Right atrium auricular region (tissue), 2 donors: ENCODE data around the gene UPF1. TPM values are rescaled to one million over a fixed set of nuclear protein-coding genes. Genes with fewer than 3 reads are reported as not detected.

Experiments used
- DNase-seq: peaks from one replicate; pipeline ENCODE4 v3.0.0-alpha.2; 2019; ENCODE audit warnings: low spot score
- H3K27ac ChIP-seq, 2 donors: fragments of 200-600 bp; sonication (generic); 1 replicate in 1 of 2; 2 replicates in 1 of 2; pipeline ENCODE4 v1.5.1; 2016 to 2019
- H3K27me3 ChIP-seq, 2 donors: fragments of 200-600 bp; sonication (generic); one replicate each; pipeline versions ENCODE4 v1.5.1 to v1.6.0; 2017 to 2019
- H3K36me3 ChIP-seq: fragments of 200-600 bp; sonication (generic); one replicate; pipeline ENCODE4 v1.5.1; 2016
- H3K4me1 ChIP-seq, 2 donors: fragments of 200-600 bp; sonication (generic); one replicate each; pipeline versions ENCODE4 v1.5.1 to v1.6.0; 2017 to 2019
- H3K4me3 ChIP-seq, 2 donors: fragments of 200-600 bp; sonication (generic); 1 replicate in 1 of 2; 2 replicates in 1 of 2; pipeline ENCODE4 v1.5.1; 2017 to 2019; ENCODE audit warnings: mild to moderate bottlenecking in 1 of 2, moderate library complexity in 1 of 2
- H3K9me3 ChIP-seq, 2 donors: fragments of 200-600 bp; sonication (generic); one replicate each; pipeline ENCODE4 v1.5.1; 2019
- CTCF ChIP-seq, 2 donors: fragments of 200-600 bp; sonication (generic); IDR thresholded peaks; one replicate each; pipeline ENCODE4 v1.5.1; 2019; ENCODE audit warnings: antibody characterized with exemption in 2 of 2
- total RNA-seq, 2 donors: library from RNA; depleted of rRNA; stranded (reverse); fragments of >200 nt; gene quantifications; one replicate each; pipeline ENCODE4 v1.1.0, GENCODE V29; 2016

UPF1 gene
- total RNA-seq, 2 donors from 2014 or later, result 27.6 to 61.5 TPM

- TF ChIP-seq CTCF (IDR thresholded peaks at IDR 0.05), result no peak
- H3K4me1 ChIP-seq, result peaks cover 0 to 44% of the 10 kb centered on the region in 2 donors
- peaks cover 35 to 37% of the 10 kb centered on the region in 2 donors for H3K27me3 ChIP-seq
- H3K9me3 ChIP-seq, result no peaks in the 10 kb centered on the region
- H3K27ac ChIP-seq, result no peak overlapping the region
- no peak for DNase-seq
- H3K4me3 ChIP-seq, result no peak overlapping the region
- H3K36me3 ChIP-seq, result no peaks in the 10 kb centered on the region
Observed at GRCh38 chr19:18792661-18793060, 39.1 kb upstream of the UPF1 start.

- no peak for DNase-seq
- Histone ChIP-seq H3K4me3 (no peak overlapping the region), H3K27me3 (peaks cover 27 to 31% of the 10 kb centered on the region in 2 donors), H3K27ac (no peak overlapping the region), H3K9me3 (no peaks in the 10 kb centered on the region), H3K36me3 (no peaks in the 10 kb centered on the region), H3K4me1 (peaks cover 0 to 36% of the 10 kb centered on the region in 2 donors)
- no peak for TF ChIP-seq CTCF (IDR thresholded peaks at IDR 0.05)
Observed at GRCh38 chr19:18793144-18794028, 38.4 kb upstream of the UPF1 start.

GRCh38 chr19:18794029-18794313 is 37.8 kb upstream of the UPF1 start:
- Histone ChIP-seq H3K4me3 (no peak overlapping the region), H3K27ac (no peak overlapping the region), H3K9me3 (no peaks in the 10 kb centered on the region), H3K27me3 (peaks cover 21 to 30% of the 10 kb centered on the region in 2 donors), H3K4me1 (peaks cover 0 to 31% of the 10 kb centered on the region in 2 donors), H3K36me3 (no peaks in the 10 kb centered on the region)
- no peak for DNase-seq
- TF ChIP-seq CTCF (IDR thresholded peaks at IDR 0.05), result no peak

GRCh38 chr19:18794692-18795091 is 37.1 kb upstream of the UPF1 start:
- DNase-seq, result no peak
- TF ChIP-seq CTCF (IDR thresholded peaks at IDR 0.05), result no peak
- peaks cover 14 to 23% of the 10 kb centered on the region in 2 donors for H3K27me3 ChIP-seq
- H3K36me3 ChIP-seq, result no peaks in the 10 kb centered on the region
- peak overlapping the region in 1 of 2 donors; percentile 10 for H3K27ac ChIP-seq
- H3K4me3 ChIP-seq, result no peak overlapping the region
- H3K4me1 ChIP-seq, result peaks cover 0 to 23% of the 10 kb centered on the region in 2 donors
- H3K9me3 ChIP-seq, result no peaks in the 10 kb centered on the region

GRCh38 chr19:18795540-18795939 is 36.2 kb upstream of the UPF1 start:
- Histone ChIP-seq H3K9me3 (no peaks in the 10 kb centered on the region), H3K36me3 (no peaks in the 10 kb centered on the region), H3K4me3 (peak overlapping the region in 1 of 2 donors; percentile 6), H3K27ac (peak overlapping the region in 1 of 2 donors; percentile 10), H3K4me1 (peaks cover 0 to 15% of the 10 kb centered on the region in 2 donors), H3K27me3 (peaks cover 9 to 14% of the 10 kb centered on the region in 2 donors)
- peak; percentile 72 for DNase-seq
- no peak for TF ChIP-seq CTCF (IDR thresholded peaks at IDR 0.05)
